MM.1S (cell line): Measurements from ENCODE around the gene UGGT1.

ENCODE experiments used
- DNase-seq: peaks from one replicate; pipeline ENCODE4 v3.0.0-alpha.2; 2015
- H2AFZ ChIP-seq: fragments of 300-600 bp; sonication (generic); 2 replicates; pipeline ENCODE4 v1.6.0; 2016; ENCODE audit warnings: antibody characterized with exemption, low read length
- H3F3A ChIP-seq: fragments of 300-600 bp; sonication (generic); 2 replicates; pipeline ENCODE4 v1.6.1; 2016; ENCODE audit warnings: mild to moderate bottlenecking, antibody characterized with exemption, low read length, moderate library complexity, mixed read lengths; ENCODE audit not compliant: insufficient read depth
- H3K27ac ChIP-seq: fragments of 300-600 bp; sonication (generic); 2 replicates; pipeline ENCODE4 v1.5.1; 2016; ENCODE audit warnings: mild to moderate bottlenecking, low read length
- H3K27me3 ChIP-seq: fragments of 300-600 bp; sonication (generic); replicated peaks from 2 replicates; pipeline ENCODE4 v1.6.0; 2016; ENCODE audit warnings: low read length; ENCODE audit not compliant: insufficient read depth
- H3K36me3 ChIP-seq: fragments of 300-600 bp; sonication (generic); replicated peaks from 2 replicates; pipeline ENCODE4 v1.6.1; 2016; ENCODE audit warnings: mild to moderate bottlenecking, low read length, mixed read lengths; ENCODE audit not compliant: insufficient read depth
- H3K4me1 ChIP-seq: fragments of 300-600 bp; sonication (generic); 2 replicates; pipeline ENCODE4 v1.6.1; 2016; ENCODE audit warnings: low read length, mixed read lengths
- H3K4me2 ChIP-seq: fragments of 300-600 bp; sonication (generic); 2 replicates; pipeline ENCODE4 v1.6.0; 2016; ENCODE audit warnings: low read depth, low read length
- H3K4me3 ChIP-seq: fragments of 300-600 bp; sonication (generic); 2 replicates; pipeline ENCODE4 v1.5.1; 2016; ENCODE audit warnings: low read length, mixed read lengths
- H3K79me2 ChIP-seq: fragments of 300-600 bp; sonication (generic); 2 replicates; pipeline ENCODE4 v1.6.1; 2016; ENCODE audit warnings: mixed run types, low read length, mixed read lengths
- H3K9ac ChIP-seq: fragments of 300-600 bp; sonication (generic); 2 replicates; pipeline ENCODE4 v1.6.1; 2016; ENCODE audit warnings: low read length, mixed read lengths
- H3K9me2 ChIP-seq: fragments of 300-600 bp; sonication (generic); replicated peaks from 2 replicates; pipeline ENCODE4 v1.6.1; 2016; ENCODE audit warnings: mild to moderate bottlenecking, low read length, mixed read lengths; ENCODE audit not compliant: insufficient read depth
- H3K9me3 ChIP-seq: fragments of 300-600 bp; sonication (generic); replicated peaks from 2 replicates; pipeline ENCODE4 v1.6.1; 2016; ENCODE audit warnings: mild to moderate bottlenecking, low read length, mixed read lengths; ENCODE audit not compliant: insufficient read depth
- H4K20me1 ChIP-seq: fragments of 300-600 bp; sonication (generic); 2 replicates; pipeline ENCODE4 v1.6.1; 2016; ENCODE audit warnings: mild to moderate bottlenecking, low read length, moderate library complexity, mixed read lengths; ENCODE audit not compliant: insufficient read depth
- CTCF ChIP-seq: fragments of 300-600 bp; sonication (generic); IDR thresholded peaks from 2 replicates; pipeline ENCODE4 v1.5.1; 2016; ENCODE audit warnings: antibody characterized with exemption, low read length, mixed read lengths
- EZH2 ChIP-seq: fragments of 300-600 bp; sonication (generic); optimal IDR thresholded peaks from 2 replicates; pipeline ENCODE3; 2017; ENCODE audit warnings: low read depth, mild to moderate bottlenecking, antibody characterized with exemption, low read length, mixed read lengths
- EZH2phosphoT487 ChIP-seq: fragments of 300-600 bp; sonication (generic); IDR thresholded peaks from 2 replicates; pipeline ENCODE4 v1.6.1; 2018; ENCODE audit warnings: antibody characterized with exemption, low read length

Gene UGGT1

GRCh38 chr2:128169497-128169896, 78.5 kb downstream of the UGGT1 start:
- H3K79me2 ChIP-seq: no peaks in the 10 kb centered on the region
- no peak overlapping the region for H3K9ac ChIP-seq
- no peaks in the 10 kb centered on the region for H3F3A ChIP-seq
- H3K27ac ChIP-seq: no peak overlapping the region
- H3K9me2 ChIP-seq: no peaks in the 10 kb centered on the region
- no peak overlapping the region for H3K4me3 ChIP-seq
- no peak overlapping the region for H3K4me2 ChIP-seq
- H2AFZ ChIP-seq: no peak overlapping the region
- TF ChIP-seq EZH2phosphoT487 (no peak), CTCF (no peak), EZH2 (no peak)
- H3K36me3 ChIP-seq: no peaks in the 10 kb centered on the region; the same call in none of the 2 replicates
- H3K27me3 ChIP-seq: no peaks in the 10 kb centered on the region
- H4K20me1 ChIP-seq: no peaks in the 10 kb centered on the region
- DNase-seq: no peak
- no peaks in the 10 kb centered on the region for H3K9me3 ChIP-seq
- no peaks in the 10 kb centered on the region for H3K4me1 ChIP-seq

- TF ChIP-seq EZH2phosphoT487 (no peak), EZH2 (no peak), CTCF (no peak)
- no peaks in the 10 kb centered on the region; the same call in none of the 2 replicates for H3K36me3 ChIP-seq
Observed at GRCh38 chr2:128169933-128170709, 79.1 kb downstream of the UGGT1 start.

GRCh38 chr2:128170776-128171175, 79.8 kb downstream of the UGGT1 start:
- no peak overlapping the region for H3K4me2 ChIP-seq
- H3K4me1 ChIP-seq: no peaks in the 10 kb centered on the region
- no peaks in the 10 kb centered on the region; the same call in none of the 2 replicates for H3K36me3 ChIP-seq
- no peaks in the 10 kb centered on the region for H3F3A ChIP-seq
- H3K9ac ChIP-seq: no peak overlapping the region
- H2AFZ ChIP-seq: no peak overlapping the region
- TF ChIP-seq EZH2phosphoT487 (no peak), CTCF (no peak), EZH2 (no peak)
- DNase-seq: no peak
- no peaks in the 10 kb centered on the region for H3K27me3 ChIP-seq
- H3K4me3 ChIP-seq: no peak overlapping the region
- no peaks in the 10 kb centered on the region for H3K9me3 ChIP-seq
- no peaks in the 10 kb centered on the region for H3K79me2 ChIP-seq
- H3K9me2 ChIP-seq: no peaks in the 10 kb centered on the region
- H4K20me1 ChIP-seq: no peaks in the 10 kb centered on the region
- no peak overlapping the region for H3K27ac ChIP-seq

More at GRCh38 chr2:128169933-128170709, 79.1 kb downstream of the UGGT1 start:
- Histone ChIP-seq H4K20me1 (no peaks in the 10 kb centered on the region), H3K27me3 (no peaks in the 10 kb centered on the region), H3K4me2 (no peak overlapping the region), H3K9me2 (no peaks in the 10 kb centered on the region), H3F3A (no peaks in the 10 kb centered on the region), H2AFZ (no peak overlapping the region), H3K9ac (no peak overlapping the region), H3K79me2 (no peaks in the 10 kb centered on the region), H3K9me3 (no peaks in the 10 kb centered on the region), H3K4me1 (no peaks in the 10 kb centered on the region), H3K4me3 (no peak overlapping the region), H3K27ac (no peak overlapping the region)
- DNase-seq: no peak
